Vagina (tissue), 2 donors: ENCODE measurements around the gene RUNDC3A. TPM values are rescaled to one million over a fixed set of nuclear protein-coding genes. Genes with fewer than 3 reads are reported as not detected.

Experiments used
- DNase-seq, 2 donors: peaks; one replicate each; pipeline ENCODE4 v3.0.0-alpha.2; 2017; ENCODE audit errors: extremely low spot score in 2 of 2
- H3K27ac ChIP-seq: fragments of 200-600 bp; sonication (generic); one replicate; pipeline ENCODE4 v1.5.1; 2019
- H3K27me3 ChIP-seq: fragments of 200-600 bp; sonication (generic); one replicate; pipeline ENCODE4 v1.5.1; 2019
- H3K36me3 ChIP-seq, 2 donors: fragments of 200-600 bp; sonication (generic); one replicate each; pipeline ENCODE4 v1.5.1; 2017 to 2019
- H3K4me1 ChIP-seq: fragments of 200-600 bp; sonication (generic); one replicate; pipeline ENCODE4 v1.5.1; 2019
- H3K4me3 ChIP-seq, 2 donors: fragments of 200-600 bp; sonication (generic); 1 replicate in 1 of 2; 2 replicates in 1 of 2; pipeline ENCODE4 v1.5.1; 2016 to 2019
- H3K9me3 ChIP-seq: fragments of 200-600 bp; sonication (generic); one replicate; pipeline ENCODE4 v1.5.1; 2019
- POLR2A ChIP-seq, 2 donors: fragments of 450-650 bp; IDR thresholded peaks; one replicate each; pipeline ENCODE4 v1.6.1; 2017; ENCODE audit warnings: antibody characterized with exemption in 2 of 2, mild to moderate bottlenecking in 2 of 2, moderate library complexity in 2 of 2
- POLR2AphosphoS5 ChIP-seq, 2 donors: sonication (generic); formaldehyde crosslinking; IDR thresholded peaks; one replicate each; pipeline ENCODE4 v1.9.0; 2017; ENCODE audit warnings: antibody characterized with exemption in 2 of 2, mild to moderate bottlenecking in 2 of 2, low read depth in 1 of 2; ENCODE audit not compliant: insufficient read depth in 1 of 2
- intact Hi-C: fragments of 100-400 bp; cut with DNase I; formaldehyde crosslinking; loops from one replicate; pipeline ENCODE4 v1.15.1; 2023
- total RNA-seq: library from RNA; depleted of rRNA; stranded (reverse); fragments of >200 nt; gene quantifications from one replicate; pipeline ENCODE4 v1.2.3, GENCODE V29; 2016
- TF ChIP-seq, protein P1 (sequence below), 3 experiments: fragments of 450-650 bp in 2 of 3; fragments of 200-600 bp in 1 of 3; sonication (generic) in 1 of 3; IDR thresholded peaks; one replicate each; pipeline ENCODE4 v1.5.1; 2017 to 2019; ENCODE audit warnings: antibody characterized with exemption in 3 of 3, mild to moderate bottlenecking in 2 of 3, moderate library complexity in 2 of 3

The RUNDC3A gene
- total RNA-seq, 1 donor from 2014 or later, result 2.0 TPM

DNA sequence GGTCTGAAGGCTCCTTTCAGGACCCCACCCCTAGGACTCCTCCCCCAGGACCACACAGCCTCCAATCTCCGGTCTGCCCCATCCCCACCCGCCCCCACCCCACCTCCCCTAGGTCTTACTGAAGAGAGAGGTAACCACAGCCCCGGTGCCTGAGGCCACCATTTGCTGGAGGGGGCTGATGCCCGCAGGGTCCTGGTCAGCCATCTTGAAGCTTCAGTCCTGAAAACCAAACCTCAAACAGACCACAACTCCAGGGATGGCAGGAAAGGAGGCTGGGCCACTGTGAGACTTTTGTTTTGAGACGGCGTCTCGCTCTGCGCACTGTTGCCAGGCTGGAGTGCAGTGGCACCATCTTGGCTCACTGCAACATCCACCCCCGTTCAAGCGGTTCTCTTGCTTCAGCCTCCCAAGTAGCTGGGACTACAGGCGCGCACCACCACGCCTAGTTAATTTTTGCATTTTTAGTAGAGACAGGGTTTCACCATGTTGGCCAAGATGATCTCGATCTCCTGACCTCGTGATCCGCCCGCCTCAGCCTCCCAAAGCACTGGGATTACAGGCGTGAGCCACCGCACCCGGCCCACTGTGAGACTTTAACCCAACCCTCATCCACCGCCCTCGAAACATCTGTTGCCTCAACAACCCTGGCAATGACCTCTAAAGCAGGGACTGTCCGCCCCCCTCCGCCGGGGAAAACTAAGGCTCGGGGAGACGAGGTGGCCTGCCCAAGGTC is 15.1 kb downstream of the RUNDC3A start:
- H3K36me3 ChIP-seq, result peaks cover 0 to 33% of the 10 kb centered on the region in 2 donors
- peaks cover 32% of the 10 kb centered on the region for H3K4me1 ChIP-seq
- peak overlapping the region; percentile 96 for H3K27ac ChIP-seq
- no peaks in the 10 kb centered on the region for H3K9me3 ChIP-seq
- intact Hi-C loops, result loop anchor here (1.0 to 5.0 kb wide), 2 partner anchors 99 to 111 kb away; no protein-coding TSS in a partner anchor
- H3K4me3 ChIP-seq, result peak overlapping the region; percentile 91 to 97
- no peaks in the 10 kb centered on the region for H3K27me3 ChIP-seq
- no peak for TF ChIP-seq POLR2AphosphoS5 (IDR thresholded peaks at IDR 0.05; ENCODE audit: insufficient read depth in 1 of 2, low read depth in 1 of 2)
- no peak for TF ChIP-seq POLR2A (IDR thresholded peaks at IDR 0.05)
- TF ChIP-seq, protein P1, sequence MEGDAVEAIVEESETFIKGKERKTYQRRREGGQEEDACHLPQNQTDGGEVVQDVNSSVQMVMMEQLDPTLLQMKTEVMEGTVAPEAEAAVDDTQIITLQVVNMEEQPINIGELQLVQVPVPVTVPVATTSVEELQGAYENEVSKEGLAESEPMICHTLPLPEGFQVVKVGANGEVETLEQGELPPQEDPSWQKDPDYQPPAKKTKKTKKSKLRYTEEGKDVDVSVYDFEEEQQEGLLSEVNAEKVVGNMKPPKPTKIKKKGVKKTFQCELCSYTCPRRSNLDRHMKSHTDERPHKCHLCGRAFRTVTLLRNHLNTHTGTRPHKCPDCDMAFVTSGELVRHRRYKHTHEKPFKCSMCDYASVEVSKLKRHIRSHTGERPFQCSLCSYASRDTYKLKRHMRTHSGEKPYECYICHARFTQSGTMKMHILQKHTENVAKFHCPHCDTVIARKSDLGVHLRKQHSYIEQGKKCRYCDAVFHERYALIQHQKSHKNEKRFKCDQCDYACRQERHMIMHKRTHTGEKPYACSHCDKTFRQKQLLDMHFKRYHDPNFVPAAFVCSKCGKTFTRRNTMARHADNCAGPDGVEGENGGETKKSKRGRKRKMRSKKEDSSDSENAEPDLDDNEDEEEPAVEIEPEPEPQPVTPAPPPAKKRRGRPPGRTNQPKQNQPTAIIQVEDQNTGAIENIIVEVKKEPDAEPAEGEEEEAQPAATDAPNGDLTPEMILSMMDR (IDR thresholded peaks at IDR 0.05), result no peak
- DNase-seq, result no peak

DNA sequence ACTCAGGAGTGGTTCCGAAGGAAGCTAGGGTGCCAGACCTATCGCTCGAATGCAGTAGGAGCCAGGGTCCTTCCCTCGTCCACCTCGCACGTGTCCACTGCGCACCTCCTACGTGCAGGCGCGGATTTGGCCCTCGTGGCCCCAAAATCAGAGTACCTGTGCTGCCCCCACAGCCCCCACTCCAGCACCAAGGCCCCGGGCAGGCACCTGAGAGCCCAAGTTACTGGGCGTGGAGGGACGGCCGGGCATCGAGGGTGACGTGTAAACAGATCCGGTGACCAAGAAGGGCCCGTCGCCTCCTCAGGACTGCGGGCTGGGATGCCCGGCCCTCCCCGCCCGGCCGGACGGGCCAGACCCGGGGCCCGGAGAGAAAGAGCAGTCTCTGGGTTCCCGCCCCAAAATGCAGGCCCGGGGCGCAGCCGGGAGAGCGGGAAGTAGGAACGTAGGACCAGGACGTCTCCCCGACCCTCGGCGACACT is 15.7 kb downstream of the RUNDC3A start:
- TF ChIP-seq POLR2AphosphoS5 (IDR thresholded peaks at IDR 0.05; ENCODE audit: insufficient read depth in 1 of 2, low read depth in 1 of 2) (no peak), POLR2A (IDR thresholded peaks at IDR 0.05) (no peak)
- TF ChIP-seq, protein P1 (IDR thresholded peaks at IDR 0.05), result no peak
- peaks cover 0 to 33% of the 10 kb centered on the region in 2 donors for H3K36me3 ChIP-seq
- H3K9me3 ChIP-seq, result no peaks in the 10 kb centered on the region
- H3K4me3 ChIP-seq, result peak overlapping the region; percentile 91 to 97
- no peak for DNase-seq
- no peaks in the 10 kb centered on the region for H3K27me3 ChIP-seq
- H3K4me1 ChIP-seq, result peaks cover 32% of the 10 kb centered on the region
- peak overlapping the region; percentile 96 for H3K27ac ChIP-seq
- intact Hi-C loops, result loop anchor here (1.0 to 5.0 kb wide), 2 partner anchors 100 to 112 kb away; no protein-coding TSS in a partner anchor

DNA sequence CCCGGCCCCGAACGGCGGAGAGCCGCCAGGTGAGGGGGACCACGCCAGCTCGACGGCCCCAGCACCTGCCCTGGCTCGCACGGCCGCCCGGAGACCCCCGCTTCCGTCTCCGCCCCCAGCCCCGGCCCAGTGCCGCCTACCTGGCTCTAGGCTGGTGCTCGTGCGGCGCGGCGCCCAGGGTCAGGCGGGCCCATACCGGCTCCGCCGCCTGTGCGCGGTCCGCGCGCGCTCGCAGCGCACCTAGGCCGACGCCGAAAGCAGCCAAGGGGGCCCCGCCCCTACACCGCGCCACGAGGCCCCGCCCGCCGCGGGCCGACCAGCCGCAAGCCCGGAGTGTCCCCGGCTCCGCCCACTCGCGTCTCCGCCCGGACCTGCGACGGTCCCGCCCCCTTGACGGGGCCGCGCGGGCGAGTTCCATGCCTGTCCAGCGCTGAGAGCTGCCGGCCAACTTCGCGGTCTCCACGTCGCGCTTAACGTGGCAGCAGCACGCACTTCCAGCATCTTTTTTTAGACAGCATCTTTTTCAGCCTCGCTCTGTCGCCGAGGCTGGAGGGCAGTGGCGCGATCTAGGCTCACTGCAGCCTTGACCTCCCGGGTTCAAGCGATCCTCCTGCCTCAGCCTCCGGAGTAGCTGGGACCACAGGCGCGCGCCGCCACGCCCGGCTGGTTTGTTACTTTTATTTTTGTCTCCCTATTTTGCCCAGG is 16.3 kb downstream of the RUNDC3A start, which contains the start of gene SLC25A39:
SLC25A39 (minus strand) TSS at position 253 of the 705 bp plus-strand sequence. CDS start 1,261 bp downstream, outside the sequence.
- Histone ChIP-seq H3K4me1 (peaks cover 32% of the 10 kb centered on the region), H3K36me3 (peaks cover 0 to 28% of the 10 kb centered on the region in 2 donors)
- DNase-seq, result no peak

DNA sequence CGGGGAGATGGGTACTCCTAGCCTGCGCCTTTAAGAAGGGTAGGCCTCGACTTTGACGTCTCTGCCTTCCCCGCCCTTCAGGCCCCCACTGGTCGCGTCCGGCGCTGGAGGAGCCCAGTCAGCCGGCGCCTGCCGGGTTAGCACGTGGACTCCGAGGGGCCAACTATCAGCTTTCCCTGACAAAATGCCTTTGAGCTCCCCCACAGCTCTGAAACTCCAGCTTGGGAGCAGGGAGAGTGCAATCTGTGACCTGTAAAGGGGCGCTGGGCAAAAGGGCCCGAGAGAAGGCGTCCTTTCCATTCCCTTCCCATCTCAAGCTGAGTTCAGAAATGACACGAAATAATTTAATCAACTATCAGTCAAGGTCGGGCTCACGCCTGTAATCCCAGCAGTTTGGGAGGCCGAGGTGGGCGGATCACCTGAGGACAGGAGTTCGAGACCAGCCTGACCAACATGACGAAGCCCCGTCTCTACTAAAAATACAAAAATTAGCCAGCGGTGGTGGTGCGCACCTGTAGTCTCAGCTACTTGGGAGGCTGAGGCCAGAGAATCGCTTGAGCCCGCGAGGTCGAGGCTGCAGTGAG is 18.6 kb downstream of the RUNDC3A start:
- Histone ChIP-seq H3K27ac (peak overlapping the region; percentile 96), H3K9me3 (no peaks in the 10 kb centered on the region), H3K4me1 (peaks cover 32% of the 10 kb centered on the region), H3K36me3 (peaks cover 0 to 6% of the 10 kb centered on the region in 2 donors), H3K27me3 (no peaks in the 10 kb centered on the region), H3K4me3 (peak overlapping the region; percentile 91 to 97)
- intact Hi-C loops, result no loop called here
- peak in 1 of 2 donors; percentile 98 for DNase-seq
- TF ChIP-seq POLR2A (IDR thresholded peaks at IDR 0.05), result no peak
- TF ChIP-seq POLR2AphosphoS5 (IDR thresholded peaks at IDR 0.05; ENCODE audit: insufficient read depth in 1 of 2, low read depth in 1 of 2), result peak; percentile 85 to 96
- TF ChIP-seq, protein P1 (IDR thresholded peaks at IDR 0.05), result peak in 1 of 3 experiments; percentile 21

More for the DNA sequence above, 16.3 kb downstream of the RUNDC3A start, which contains the start of gene SLC25A39:
- H3K27me3 ChIP-seq, result no peaks in the 10 kb centered on the region
- intact Hi-C loops, result loop anchor here (1.0 to 5.0 kb wide), 2 partner anchors 100 to 112 kb away; no protein-coding TSS in a partner anchor
- peak within 1 kb of the TSS; percentile 96 for H3K27ac ChIP-seq
- H3K4me3 ChIP-seq, result peak within 1 kb of the TSS; percentile 91 to 97
- TF ChIP-seq POLR2A (IDR thresholded peaks at IDR 0.05) (peak in 1 of 2 donors; percentile 74), POLR2AphosphoS5 (IDR thresholded peaks at IDR 0.05; ENCODE audit: insufficient read depth in 1 of 2, low read depth in 1 of 2) (peak; percentile 37 to 93)
- TF ChIP-seq, protein P1 (IDR thresholded peaks at IDR 0.05), result peak in 2 of 3 experiments; percentile 2 to 15
- H3K9me3 ChIP-seq, result no peaks in the 10 kb centered on the region
